K562 (cell line): ENCODE data around the gene PTP4A1. TPM values are rescaled to one million over a fixed set of nuclear protein-coding genes. Genes with fewer than 3 reads are reported as not detected.

Source experiments
- CAMTA2 ChIP-seq: fragments of 250-450 bp; sonication (Bioruptor Pico); conservative IDR thresholded peaks from 2 replicates; pipeline ENCODE4 v1.5.1; 2022
- CC2D1A ChIP-seq: fragments of 450-650 bp; IDR thresholded peaks from 2 replicates; pipeline ENCODE4 v1.6.1; 2017; ENCODE audit warnings: mild to moderate bottlenecking
- MNT ChIP-seq, 2 experiments: fragments of 450-650 bp; conservative IDR thresholded peaks; 2 replicates each; pipeline ENCODE4 v1.6.1; 2017; ENCODE audit warnings: mild to moderate bottlenecking in 2 of 2, moderate library complexity in 2 of 2
- MYC ChIP-seq, 2 experiments: fragments of 250-450 bp in 1 of 2; sonication (Bioruptor Pico) in 1 of 2; IDR thresholded peaks; 2 replicates each; pipeline versions ENCODE4 v1.5.1 to v1.6.1; 2012 to 2021; ENCODE audit warnings: low read depth in 2 of 2, borderline replicate concordance in 1 of 2, improper control_type of control experiment in 1 of 2, low read length in 1 of 2, mild to moderate bottlenecking in 1 of 2, moderate library complexity in 1 of 2
- NCOR1 ChIP-seq: fragments of 450-650 bp; IDR thresholded peaks from 2 replicates; pipeline ENCODE4 v1.6.1; 2016; ENCODE audit warnings: mild to moderate bottlenecking, moderate library complexity
- NR1H2 ChIP-seq: sonication (generic); formaldehyde crosslinking; IDR thresholded peaks from 2 replicates; pipeline ENCODE4 v1.4.0; 2020; ENCODE audit warnings: mild to moderate bottlenecking, missing genetic modification reagents
- PREB ChIP-seq: sonication (generic); formaldehyde crosslinking; IDR thresholded peaks from 2 replicates; pipeline ENCODE4 v1.8.1; 2023; ENCODE audit warnings: mild to moderate bottlenecking, missing genetic modification reagents
- SMARCE1 ChIP-seq: fragments of 450-650 bp; IDR thresholded peaks from 2 replicates; pipeline ENCODE4 v1.7.1; 2016; ENCODE audit warnings: mild to moderate bottlenecking
- TCFL5 ChIP-seq: fragments of 250-450 bp; sonication (Bioruptor Pico); conservative IDR thresholded peaks from 2 replicates; pipeline ENCODE4 v1.6.1; 2021; ENCODE audit warnings: mild to moderate bottlenecking, moderate library complexity, matching md5 sums
- TFAM ChIP-seq: fragments of 250-450 bp; sonication (Bioruptor Pico); conservative IDR thresholded peaks from 2 replicates; pipeline ENCODE4 v1.5.0; 2021; ENCODE audit warnings: mild to moderate bottlenecking, moderate library complexity
- UBTF ChIP-seq, 2 experiments: IDR thresholded peaks; 2 replicates each; pipeline ENCODE4 v1.6.1; 2012; ENCODE audit warnings: improper control_type of control experiment in 2 of 2, low read depth in 2 of 2, low read length in 2 of 2, borderline replicate concordance in 1 of 2
- ZBTB34 ChIP-seq: fragments of 250-450 bp; sonication (Bioruptor Pico); IDR thresholded peaks from 2 replicates; pipeline ENCODE4 v1.8.0; 2021; ENCODE audit warnings: mild to moderate bottlenecking, moderate library complexity
- ZC3H8 ChIP-seq: fragments of 450-650 bp; IDR thresholded peaks from 2 replicates; pipeline ENCODE4 v1.6.1; 2017
- ZFP1 ChIP-seq: fragments of 450-650 bp; formaldehyde crosslinking; IDR thresholded peaks from 2 replicates; pipeline ENCODE4 v1.4.0; 2020; ENCODE audit warnings: mild to moderate bottlenecking, mixed read lengths
- ZNF609 ChIP-seq: sonication (generic); formaldehyde crosslinking; IDR thresholded peaks from 2 replicates; pipeline ENCODE4 v1.8.1; 2023; ENCODE audit warnings: missing genetic modification reagents, mild to moderate bottlenecking, borderline replicate concordance
- polyA plus RNA-seq, 8 experiments: library from polyadenylated mRNA; depleted of rRNA in 4 of 8; stranded (reverse) in 5 of 8; unstranded in 3 of 8; fragments of >200 nt; fragmentation: Nextera tagmentation in 2 of 8; fragmentation: Illumina TruSeq in 1 of 8; extraction: Ambion mirVana in 2 of 8; extraction: Trizol in 1 of 8; gene quantifications; 2 replicates each; pipeline versions ENCODE4 v1.2.1 to v1.2.3, GENCODE V29; 2011 to 2014; ENCODE audit warnings: inconsistent platforms in 1 of 8, missing spikeins in 1 of 8
- total RNA-seq, 7 experiments: library from RNA; depleted of rRNA in 6 of 7; stranded (reverse); fragments of >200 nt in 6 of 7; fragmentation: Illumina TruSeq in 2 of 7; extraction: Trizol in 2 of 7; gene quantifications; 2 replicates each; pipeline versions ENCODE4 v1.2.1 to v1.2.3, GENCODE V29; 2011 to 2021; ENCODE audit warnings: low replicate concordance in 1 of 7

Gene PTP4A1
- total and polyA plus RNA-seq, 9 of the 15 experiments (the other 6 are each of a cell fraction or from before 2014, with no cell fraction given), result 3.7 to 67.5 (median 13.1) TPM

GRCh38 chr6:63572044-63572746 lies at the start of gene PTP4A1, which contains the start of gene LOC128125822 (continued):
- TF ChIP-seq SMARCE1, result peak; percentile 38; the same call in 1 of the 2 replicates
- no peak for TF ChIP-seq ZNF609 (CRISPR knock-in tag)
- TF ChIP-seq NCOR1, result no peak
- no peak for TF ChIP-seq ZC3H8
- TF ChIP-seq ZBTB34 (CRISPR knock-in tag), result no peak
- peak; percentile 49 to 70; a peak in 3 of 4 replicates for TF ChIP-seq MNT (conservative IDR thresholded peaks at IDR 0.05)
- TF ChIP-seq UBTF (IDR thresholded peaks at IDR 0.05; ENCODE audit: borderline replicate concordance in 1 of 2, low read depth in 2 of 2, low read length in 2 of 2), result peak in 1 of 2 experiments; percentile 52; a peak in 1 of 4 replicates
- TF ChIP-seq TCFL5, result no peak
- no peak for TF ChIP-seq ZFP1 (CRISPR knock-in tag)
- no peak for TF ChIP-seq CAMTA2 (CRISPR knock-in tag)
- TF ChIP-seq MYC (IDR thresholded peaks at IDR 0.05; ENCODE audit: low read depth, low read length), result peak; percentile 66
- TF ChIP-seq MYC (CRISPR knock-in tag; IDR thresholded peaks at IDR 0.05; ENCODE audit: borderline replicate concordance, low read depth), result no peak
- TF ChIP-seq NR1H2 (CRISPR knock-in tag), result no peak
- 0 out of 2 replicates have a peak, but pooled peaks have one; percentile 38 for TF ChIP-seq CC2D1A
- TF ChIP-seq TFAM (CRISPR knock-in tag), result no peak
- TF ChIP-seq PREB, result no peak
